ENCODE results near the gene GK2. TPM values are rescaled to one million over a fixed set of nuclear protein-coding genes. Genes with fewer than 3 reads are reported as not detected.

Gene GK2
- total and polyA plus RNA-seq, 2 of the 13 experiments (the other 11 are each of a cell fraction or from before 2014, with no cell fraction given): not detected

- no TSS peak for BruUV-seq (replicated peaks)
- Histone ChIP-seq H2AFZ (ENCODE audit: low read length) (no peak overlapping the region), H3K27me3 (ENCODE audit: control insufficient read depth in 1 of 2, insufficient read depth in 2 of 2, low read length in 2 of 2) (no peaks in the 10 kb centered on the region), H3K9me3 (ENCODE audit: low read length) (no peaks in the 10 kb centered on the region), H3K4me1 (ENCODE audit: insufficient read depth, low read length) (no peaks in the 10 kb centered on the region), H3K9ac (ENCODE audit: insufficient read depth, low read depth, low read length) (no peak overlapping the region), H3K36me3 (replicated peaks in 1 of 2; ENCODE audit: control insufficient read depth in 1 of 2, insufficient read depth in 2 of 2, low read length in 2 of 2) (no peaks in the 10 kb centered on the region), H3K4me3 (replicated peaks in 1 of 3; ENCODE audit: insufficient read depth in 1 of 3, low read depth in 2 of 3, low read length in 3 of 3) (no peak overlapping the region), H3K4me2 (ENCODE audit: low read depth, low read length) (no peak overlapping the region), H3K79me2 (ENCODE audit: insufficient read depth, low read length) (no peaks in the 10 kb centered on the region), H4K20me1 (ENCODE audit: insufficient read depth, low read length) (no peaks in the 10 kb centered on the region), H3K27ac (ENCODE audit: extremely low read length, insufficient read depth, low read length) (no peak overlapping the region)
- intact Hi-C loops (cut with micrococcal nuclease; ENCODE audit: unreplicated experiment): no loop called here
- CTCF ChIA-PET (ENCODE audit: low intra/inter-chr PET ratio, low total read pairs): no interaction called here
- in situ Hi-C loops (cut with HindIII; ENCODE audit: extremely low pct_ligation_motif_present, low pct_unique_long_range_greater_than_20kb): no loop called here
- DNase-seq (ENCODE audit: low spot score) (no peak), ATAC-seq (no peak), FAIRE-seq (no peak)
- POLR2A ChIA-PET: no interaction called here
- WGBS (ENCODE audit: low lambda C conversion rate): 19% methylated on average over 2 of the region's 2 CpGs
- no peak for TF ChIP-seq CBX1 (IDR thresholded peaks at IDR 0.05; ENCODE audit: low read depth)
- no peak for TF ChIP-seq NR0B2 (CRISPR knock-in tag; IDR thresholded peaks at IDR 0.05)
- no peak for TF ChIP-seq CBX2 (IDR thresholded peaks at IDR 0.05; ENCODE audit: low read depth, low read length)
- no peak for TF ChIP-seq CBX2 (CRISPR knock-in tag; IDR thresholded peaks at IDR 0.05; ENCODE audit: low read depth)
- no peak for TF ChIP-seq ZNF33A (CRISPR knock-in tag; IDR thresholded peaks at IDR 0.05; ENCODE audit: borderline replicate concordance)
- no peak for TF ChIP-seq ZBTB3 (CRISPR knock-in tag; IDR thresholded peaks at IDR 0.05; ENCODE audit: borderline replicate concordance, low read depth)
- no peak for TF ChIP-seq KLF11 (CRISPR knock-in tag; IDR thresholded peaks at IDR 0.05)
- no peak for TF ChIP-seq PHF20 (CRISPR knock-in tag; IDR thresholded peaks at IDR 0.05)
- no peak for TF ChIP-seq KAT2B (IDR thresholded peaks at IDR 0.05; ENCODE audit: borderline replicate concordance, low read depth, low read length)
- TF ChIP-seq ZNF784 (CRISPR knock-in tag; IDR thresholded peaks at IDR 0.05; ENCODE audit: borderline replicate concordance): no peak
- TF ChIP-seq ZNF7 (CRISPR knock-in tag; IDR thresholded peaks at IDR 0.05): no peak
- no peak for TF ChIP-seq ZNF546 (CRISPR knock-in tag; conservative IDR thresholded peaks at IDR 0.05)
- no peak for TF ChIP-seq WIZ (CRISPR knock-in tag; IDR thresholded peaks at IDR 0.05)
- no peak for TF ChIP-seq MEIS2 (CRISPR knock-in tag; IDR thresholded peaks at IDR 0.05)
- no peak for TF ChIP-seq ZNF557 (CRISPR knock-in tag; IDR thresholded peaks at IDR 0.05)
- no peak for TF ChIP-seq FOSL2 (CRISPR knock-in tag; IDR thresholded peaks at IDR 0.05)
Observed at GRCh38 chr4:79370026-79370425, 38.0 kb downstream of the GK2 start.
